SIG-M5 treated with dmso at 0.1 percent for 504 hours (cell line): Measurements from ENCODE around the gene HDAC5.
A peak's percentile ranks its signal among the peaks of the same experiment; 100 is the strongest.

Source experiments
- DNase-seq: peaks from one replicate; lab custom pipeline; 2025; ENCODE audit not compliant: unreplicated experiment; lab: John Stamatoyannopoulos, UW

HDAC5 gene

GRCh38 chr17:44071198-44071520 lies 52.3 kb downstream of the HDAC5 start:
- no peak for DNase-seq

- peak; percentile 96 for DNase-seq
These were observed 52.8 kb downstream of the HDAC5 start, which contains the start of gene G6PC3 for GRCh38 chr17:44070455-44071197. Gene G6PC3, plus strand, starts transcription at chr17:44070735. Its CDS starts 231 bp downstream, at chr17:44070966.

GRCh38 chr17:44069974-44070454 lies 53.4 kb downstream of the HDAC5 start:
- peak; percentile 65 for DNase-seq

- no peak for DNase-seq
These were observed 55.9 kb downstream of the HDAC5 start for GRCh38 chr17:44067545-44067940.

GRCh38 chr17:44066204-44066930 lies 57.1 kb downstream of the HDAC5 start, which contains the start of gene LSM12:
Gene LSM12, minus strand, starts transcription at chr17:44066671. Its CDS starts 84 bp downstream, at chr17:44066587.
- DNase-seq: peak; percentile 90

GRCh38 chr17:44065668-44066203 lies 57.7 kb downstream of the HDAC5 start:
- peak; percentile 48 for DNase-seq

GRCh38 chr17:44063704-44064639 lies 59.5 kb downstream of the HDAC5 start:
- no peak for DNase-seq

- no peak for DNase-seq
These were observed 60.6 kb downstream of the HDAC5 start for GRCh38 chr17:44062871-44063270.

GRCh38 chr17:44061446-44061845 lies 62.0 kb downstream of the HDAC5 start:
- DNase-seq: no peak

- no peak for DNase-seq
These were observed 64.1 kb downstream of the HDAC5 start for GRCh38 chr17:44059101-44059892.

- no peak for DNase-seq
These were observed 70.1 kb downstream of the HDAC5 start for GRCh38 chr17:44053125-44053872.

- DNase-seq: no peak
These were observed 74.0 kb downstream of the HDAC5 start for GRCh38 chr17:44049294-44050060.

- DNase-seq: peak; percentile 14
These were observed 76.5 kb downstream of the HDAC5 start for GRCh38 chr17:44046893-44047292.

GRCh38 chr17:44045486-44045885 lies 78.0 kb downstream of the HDAC5 start:
- no peak for DNase-seq

- DNase-seq: no peak
These were observed 79.4 kb downstream of the HDAC5 start for GRCh38 chr17:44044071-44044470.

GRCh38 chr17:44043272-44043696 lies 80.2 kb downstream of the HDAC5 start:
- no peak for DNase-seq

- no peak for DNase-seq
These were observed 83.4 kb downstream of the HDAC5 start for GRCh38 chr17:44039829-44040635.

GRCh38 chr17:44038604-44039011 lies 84.8 kb downstream of the HDAC5 start:
- DNase-seq: no peak
